ENCODE measurements around the gene CKAP2L. TPM values are rescaled to one million over a fixed set of nuclear protein-coding genes. Genes with fewer than 3 reads are reported as not detected.
A peak's percentile ranks its signal among the peaks of the same experiment; 100 is the strongest.

The CKAP2L gene
- total RNA-seq (2012; rRNA removed), result 7.4 and 7.6 TPM in 2 replicates

DNA sequence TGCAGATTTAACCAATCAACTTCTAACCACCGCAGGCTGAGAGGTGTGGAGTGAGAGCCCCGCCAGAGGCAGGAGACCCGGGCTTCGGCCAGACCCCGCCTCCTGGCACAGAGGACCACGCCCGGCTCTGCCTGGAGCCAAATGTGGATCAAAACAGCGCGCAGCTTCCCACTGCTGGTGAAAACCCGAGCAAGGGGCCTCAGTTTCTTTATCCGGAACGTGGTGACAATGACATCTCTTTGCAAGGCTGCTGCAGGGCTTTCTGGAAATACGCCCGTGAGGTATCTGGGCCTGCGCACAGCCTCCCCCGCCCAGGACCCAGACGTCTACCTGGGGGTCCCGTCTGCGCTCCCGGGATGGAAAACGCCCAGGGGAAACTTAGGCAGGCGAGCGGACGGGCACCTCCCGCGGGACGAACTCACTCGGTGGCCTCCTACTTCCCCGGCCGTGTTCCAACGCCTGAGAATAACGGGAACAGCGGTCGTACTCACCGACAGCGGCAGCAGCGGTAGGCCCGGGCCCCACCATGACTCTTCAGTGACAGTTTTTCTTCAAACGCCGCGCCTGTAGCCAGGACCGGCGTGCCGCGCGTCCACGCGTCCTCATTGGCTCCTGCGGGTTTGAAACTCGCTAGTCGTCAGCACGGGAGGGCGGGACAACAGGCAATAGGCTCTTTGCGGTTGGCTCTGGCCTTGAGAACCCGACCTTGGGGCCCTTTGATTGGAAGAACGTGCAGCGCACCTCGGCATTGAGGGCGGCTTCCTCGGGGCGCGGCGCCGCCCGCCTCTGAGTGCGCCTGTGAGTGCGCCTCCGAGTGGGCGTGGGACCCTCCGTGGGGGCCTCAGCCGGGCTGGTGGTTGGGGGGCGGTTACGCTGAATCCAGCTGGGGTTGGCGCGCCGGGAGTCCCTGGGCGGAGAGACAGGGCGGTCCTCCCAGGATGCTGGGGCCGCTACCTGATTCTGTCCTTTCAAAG is at the start of gene CKAP2L:
TSS of gene CKAP2L (minus strand) at position 539 of the 974 bp plus-strand sequence. CDS start at position 528, 11 bp downstream.
- Histone ChIP-seq H3K4me3 (ENCODE audit: low read length) (peak within 1 kb of the TSS; percentile 92), H3K9ac (ENCODE audit: low read depth, low read length) (peak within 1 kb of the TSS; percentile 86), H3K4me1 (ENCODE audit: control insufficient read depth, insufficient read depth, low read length) (peaks cover 15% of the 10 kb centered on the region), H3K9me3 (replicated peaks; ENCODE audit: low read length) (no peaks in the 10 kb centered on the region), H3K27me3 (ENCODE audit: control insufficient read depth, insufficient read depth, low read length) (no peaks in the 10 kb centered on the region), H3K4me2 (ENCODE audit: low read length) (peak within 1 kb of the TSS; percentile 83), H3K36me3 (ENCODE audit: insufficient read depth, low read length) (peaks cover 14% of the 10 kb centered on the region)

GRCh38 chr2:112813280-112813966 is 49.0 kb upstream of the CKAP2L start:
- Histone ChIP-seq H3K4me1 (ENCODE audit: control insufficient read depth, insufficient read depth, low read length) (peaks cover 12% of the 10 kb centered on the region), H3K4me3 (ENCODE audit: low read length) (no peak overlapping the region), H3K9me3 (replicated peaks; ENCODE audit: low read length) (no peaks in the 10 kb centered on the region), H3K36me3 (ENCODE audit: insufficient read depth, low read length) (no peaks in the 10 kb centered on the region), H3K27me3 (ENCODE audit: control insufficient read depth, insufficient read depth, low read length) (no peaks in the 10 kb centered on the region), H3K4me2 (ENCODE audit: low read length) (no peak overlapping the region), H3K9ac (ENCODE audit: low read depth, low read length) (no peak overlapping the region)

GRCh38 chr2:112812318-112813267 is 48.2 kb upstream of the CKAP2L start:
- no peak overlapping the region for H3K4me3 ChIP-seq (ENCODE audit: low read length)
- H3K36me3 ChIP-seq (ENCODE audit: insufficient read depth, low read length), result no peaks in the 10 kb centered on the region
- H3K27me3 ChIP-seq (ENCODE audit: control insufficient read depth, insufficient read depth, low read length), result no peaks in the 10 kb centered on the region
- H3K4me2 ChIP-seq (ENCODE audit: low read length), result no peak overlapping the region
- H3K9me3 ChIP-seq (replicated peaks; ENCODE audit: low read length), result no peaks in the 10 kb centered on the region
- peaks cover 12% of the 10 kb centered on the region for H3K4me1 ChIP-seq (ENCODE audit: control insufficient read depth, insufficient read depth, low read length)
- no peak overlapping the region for H3K9ac ChIP-seq (ENCODE audit: low read depth, low read length)

- Histone ChIP-seq H3K9ac (ENCODE audit: low read depth, low read length) (no peak overlapping the region), H3K4me3 (ENCODE audit: low read length) (no peak overlapping the region), H3K27me3 (ENCODE audit: control insufficient read depth, insufficient read depth, low read length) (no peaks in the 10 kb centered on the region), H3K4me2 (ENCODE audit: low read length) (no peak overlapping the region), H3K4me1 (ENCODE audit: control insufficient read depth, insufficient read depth, low read length) (peaks cover 12% of the 10 kb centered on the region), H3K9me3 (replicated peaks; ENCODE audit: low read length) (no peaks in the 10 kb centered on the region), H3K36me3 (ENCODE audit: insufficient read depth, low read length) (no peaks in the 10 kb centered on the region)
Measured at GRCh38 chr2:112811841-112812306, 47.5 kb upstream of the CKAP2L start.

DNA sequence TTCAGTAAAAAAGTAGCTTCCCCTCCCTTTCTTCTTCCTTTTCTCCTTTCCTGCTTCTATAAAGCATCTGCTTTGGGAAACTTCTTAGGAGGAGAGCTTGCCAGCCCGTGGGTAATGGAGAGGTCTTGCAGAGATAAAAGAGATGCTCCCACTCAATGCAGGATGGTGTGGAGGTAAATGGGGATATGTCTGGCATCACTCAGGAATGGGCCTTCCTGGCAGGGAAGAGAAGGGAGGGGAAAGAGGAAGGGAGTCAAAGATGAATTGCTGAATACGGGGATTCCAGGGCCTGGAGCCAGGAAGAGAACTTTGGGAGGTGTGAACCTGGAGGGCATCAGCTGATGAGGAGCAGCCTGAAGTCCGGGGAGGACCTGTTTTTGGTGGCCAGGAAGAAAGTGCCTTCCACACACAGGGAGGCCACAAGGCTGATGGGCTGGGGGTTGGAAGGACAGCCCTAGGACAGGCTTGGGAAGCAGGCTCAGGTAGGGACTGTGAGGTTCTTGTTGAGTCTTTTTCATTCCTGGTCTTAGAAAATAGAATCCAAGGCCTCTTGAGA is 46.9 kb upstream of the CKAP2L start:
- H3K36me3 ChIP-seq (ENCODE audit: insufficient read depth, low read length), result no peaks in the 10 kb centered on the region
- H3K9ac ChIP-seq (ENCODE audit: low read depth, low read length), result no peak overlapping the region
- H3K4me3 ChIP-seq (ENCODE audit: low read length), result no peak overlapping the region
- H3K27me3 ChIP-seq (ENCODE audit: control insufficient read depth, insufficient read depth, low read length), result no peaks in the 10 kb centered on the region
- H3K4me1 ChIP-seq (ENCODE audit: control insufficient read depth, insufficient read depth, low read length), result peaks cover 12% of the 10 kb centered on the region
- H3K9me3 ChIP-seq (replicated peaks; ENCODE audit: low read length), result no peaks in the 10 kb centered on the region
- H3K4me2 ChIP-seq (ENCODE audit: low read length), result no peak overlapping the region

- H3K9ac ChIP-seq (ENCODE audit: low read depth, low read length), result no peak overlapping the region
- no peaks in the 10 kb centered on the region for H3K9me3 ChIP-seq (replicated peaks; ENCODE audit: low read length)
- no peak overlapping the region for H3K4me3 ChIP-seq (ENCODE audit: low read length)
- H3K27me3 ChIP-seq (ENCODE audit: control insufficient read depth, insufficient read depth, low read length), result no peaks in the 10 kb centered on the region
- H3K4me1 ChIP-seq (ENCODE audit: control insufficient read depth, insufficient read depth, low read length), result peaks cover 12% of the 10 kb centered on the region
- H3K4me2 ChIP-seq (ENCODE audit: low read length), result no peak overlapping the region
- no peaks in the 10 kb centered on the region for H3K36me3 ChIP-seq (ENCODE audit: insufficient read depth, low read length)
Measured at GRCh38 chr2:112809112-112809511, 44.7 kb upstream of the CKAP2L start.

DNA sequence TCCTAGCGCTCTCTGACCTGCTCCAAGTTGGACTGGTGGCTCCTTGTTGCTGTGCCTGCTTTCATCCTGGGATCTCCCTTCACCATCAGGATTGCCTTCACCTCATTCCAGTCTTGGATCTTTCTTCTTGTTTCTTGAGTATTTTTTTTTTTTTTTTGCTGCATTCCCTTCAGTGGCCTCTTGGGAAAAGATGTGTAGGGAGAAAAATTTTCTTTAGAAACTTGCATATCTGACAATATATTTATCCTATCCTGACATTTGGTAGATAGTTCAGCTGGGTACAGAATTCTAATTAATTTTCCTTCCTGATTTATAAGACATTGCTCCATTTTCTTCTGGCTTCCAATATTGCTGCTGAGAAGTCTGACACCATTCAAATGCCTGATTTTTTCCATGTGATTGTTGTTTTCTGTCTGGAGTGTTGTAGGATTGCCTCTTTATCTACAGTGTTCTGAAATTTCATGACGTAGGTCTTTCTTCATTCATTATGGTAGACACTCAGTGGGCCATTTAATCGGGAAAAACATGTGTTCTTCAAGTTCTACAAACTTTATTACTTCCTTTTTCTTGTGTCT is 42.9 kb upstream of the CKAP2L start:
- Histone ChIP-seq H3K27me3 (ENCODE audit: control insufficient read depth, insufficient read depth, low read length) (no peaks in the 10 kb centered on the region), H3K4me3 (ENCODE audit: low read length) (no peak overlapping the region)

GRCh38 chr2:112805542-112805941 is 41.1 kb upstream of the CKAP2L start:
- Histone ChIP-seq H3K4me2 (ENCODE audit: low read length) (no peak overlapping the region), H3K4me1 (ENCODE audit: control insufficient read depth, insufficient read depth, low read length) (no peaks in the 10 kb centered on the region), H3K27me3 (ENCODE audit: control insufficient read depth, insufficient read depth, low read length) (no peaks in the 10 kb centered on the region), H3K9ac (ENCODE audit: low read depth, low read length) (no peak overlapping the region), H3K36me3 (ENCODE audit: insufficient read depth, low read length) (no peaks in the 10 kb centered on the region), H3K4me3 (ENCODE audit: low read length) (no peak overlapping the region), H3K9me3 (replicated peaks; ENCODE audit: low read length) (no peaks in the 10 kb centered on the region)

More for the DNA sequence above, 42.9 kb upstream of the CKAP2L start:
- Histone ChIP-seq H3K36me3 (ENCODE audit: insufficient read depth, low read length) (no peaks in the 10 kb centered on the region), H3K9ac (ENCODE audit: low read depth, low read length) (no peak overlapping the region), H3K4me1 (ENCODE audit: control insufficient read depth, insufficient read depth, low read length) (peaks cover 8% of the 10 kb centered on the region), H3K4me2 (ENCODE audit: low read length) (no peak overlapping the region), H3K9me3 (replicated peaks; ENCODE audit: low read length) (no peaks in the 10 kb centered on the region)

GRCh38 chr2:112803691-112804521 is 39.5 kb upstream of the CKAP2L start:
- H3K9ac ChIP-seq (ENCODE audit: low read depth, low read length), result no peak overlapping the region

More at GRCh38 chr2:112803691-112804521, 39.5 kb upstream of the CKAP2L start:
- Histone ChIP-seq H3K9me3 (replicated peaks; ENCODE audit: low read length) (no peaks in the 10 kb centered on the region), H3K4me2 (ENCODE audit: low read length) (no peak overlapping the region), H3K36me3 (ENCODE audit: insufficient read depth, low read length) (no peaks in the 10 kb centered on the region), H3K4me3 (ENCODE audit: low read length) (no peak overlapping the region), H3K4me1 (ENCODE audit: control insufficient read depth, insufficient read depth, low read length) (no peaks in the 10 kb centered on the region), H3K27me3 (ENCODE audit: control insufficient read depth, insufficient read depth, low read length) (no peaks in the 10 kb centered on the region)
